HK-2 (cell line): ENCODE measurements around the gene COIL.

ENCODE experiments used
- DNase-seq: peaks from one replicate; pipeline ENCODE4 v3.0.0-alpha.2; 2018; ENCODE audit not compliant: unreplicated experiment

The COIL gene

GRCh38 chr17:56935461-56935860 lies 25.4 kb downstream of the COIL start:
- DNase-seq, result no peak

- no peak for DNase-seq
These were observed 26.6 kb downstream of the COIL start for GRCh38 chr17:56934280-56934679.

- DNase-seq, result no peak
These were observed 27.0 kb downstream of the COIL start for GRCh38 chr17:56933868-56934267.

GRCh38 chr17:56933151-56933745 lies 27.6 kb downstream of the COIL start:
- no peak for DNase-seq

- DNase-seq, result no peak
These were observed 30.0 kb downstream of the COIL start for GRCh38 chr17:56930739-56931337.

- no peak for DNase-seq
These were observed 31.4 kb downstream of the COIL start for GRCh38 chr17:56929362-56929969.

GRCh38 chr17:56928586-56928985 lies 32.3 kb downstream of the COIL start:
- no peak for DNase-seq

- no peak for DNase-seq
These were observed 34.1 kb downstream of the COIL start for GRCh38 chr17:56926704-56927103.

GRCh38 chr17:56926270-56926669 lies 34.6 kb downstream of the COIL start:
- DNase-seq, result no peak

GRCh38 chr17:56925088-56925487 lies 35.8 kb downstream of the COIL start:
- no peak for DNase-seq

- no peak for DNase-seq
These were observed 41.1 kb downstream of the COIL start for GRCh38 chr17:56919717-56920116.

GRCh38 chr17:56918916-56919315 lies 41.9 kb downstream of the COIL start:
- no peak for DNase-seq

GRCh38 chr17:56917559-56918296 lies 43.1 kb downstream of the COIL start:
- DNase-seq, result no peak

GRCh38 chr17:56914581-56915273 lies 46.1 kb downstream of the COIL start:
- DNase-seq, result peak; percentile 18

- peak; percentile 95 for DNase-seq
These were observed 46.8 kb downstream of the COIL start, which contains the start of gene TRIM25 for GRCh38 chr17:56913867-56914580. TSS of gene TRIM25 (minus strand) at chr17:56914049. CDS start at chr17:56913988, 61 bp downstream.

GRCh38 chr17:56913353-56913866 lies 47.4 kb downstream of the COIL start:
- no peak for DNase-seq

- no peak for DNase-seq
These were observed 47.9 kb downstream of the COIL start for GRCh38 chr17:56913000-56913311.

- no peak for DNase-seq
These were observed 48.5 kb downstream of the COIL start for GRCh38 chr17:56912105-56912999.

GRCh38 chr17:56910509-56911235 lies 50.2 kb downstream of the COIL start:
- DNase-seq, result no peak
